GM21786 (cell line): Measurements from ENCODE around the gene KIF14.
"Not testable (repeated sequence)": the region's sequence is repeated elsewhere in the genome, so short reads cannot be mapped to it uniquely, and the experiment has no call there.

Experiments used
- ATAC-seq: cut with Tn5 transposase; IDR thresholded peaks from one replicate; pipeline ENCODE4 v1.9.1; 2021; ENCODE audit not compliant: unreplicated experiment

KIF14 gene

DNA sequence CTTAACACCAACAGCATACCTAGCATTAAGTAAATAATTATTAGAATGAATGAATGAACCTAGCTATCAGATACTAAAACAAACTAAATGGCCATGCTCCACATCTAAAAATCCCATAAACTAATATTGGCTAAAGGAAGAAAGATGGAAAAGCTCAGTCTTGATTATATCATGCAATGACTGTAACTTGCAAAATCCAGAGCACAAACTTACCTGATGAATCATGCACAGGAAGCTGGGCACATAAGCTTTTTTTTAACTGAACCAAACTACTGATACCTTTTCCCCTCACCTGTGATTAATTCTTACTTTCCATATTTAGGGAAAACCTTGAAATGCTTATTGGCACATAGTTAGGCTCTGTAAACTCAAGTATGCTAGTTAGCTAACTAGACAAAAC lies 70.2 kb downstream of the KIF14 start:
- ATAC-seq = no peak

DNA sequence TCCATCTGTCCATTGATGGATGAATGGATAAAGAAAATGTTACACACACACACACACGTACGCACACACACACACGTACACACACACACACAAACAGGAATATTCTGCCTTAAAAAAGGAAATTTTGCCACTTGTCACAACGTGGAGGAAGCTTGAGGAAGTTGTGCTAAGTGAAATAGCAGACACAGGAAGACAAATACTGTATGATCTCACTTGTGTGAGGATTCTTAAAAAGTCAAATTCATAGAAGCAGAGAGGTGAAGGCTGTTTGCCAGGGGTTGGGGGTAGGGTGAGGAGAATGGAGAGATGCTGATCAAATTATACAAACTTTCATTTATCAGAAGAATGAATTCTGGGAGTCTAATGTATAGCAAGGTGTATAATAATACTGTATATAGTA lies 73.2 kb downstream of the KIF14 start:
- no peak for ATAC-seq

DNA sequence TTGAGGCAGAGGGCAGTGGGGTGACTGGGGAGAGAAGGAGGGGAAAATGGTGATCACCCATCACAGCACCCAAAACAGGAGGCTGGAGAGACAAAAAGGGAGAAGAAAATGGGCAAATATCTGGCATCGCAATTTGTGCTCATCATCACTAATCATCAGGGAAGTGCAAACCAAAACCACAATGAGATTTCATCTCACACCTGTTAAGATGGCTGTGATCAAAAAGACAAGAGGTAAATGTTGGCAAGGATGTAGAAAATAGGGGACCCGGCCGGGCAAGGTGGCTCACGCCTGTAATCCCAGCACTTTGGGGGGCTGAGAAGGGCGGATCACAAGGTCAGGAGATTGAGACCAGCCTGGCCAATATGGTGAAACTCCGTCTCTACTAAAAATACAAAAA lies 74.0 kb downstream of the KIF14 start:
- no peak for ATAC-seq

DNA sequence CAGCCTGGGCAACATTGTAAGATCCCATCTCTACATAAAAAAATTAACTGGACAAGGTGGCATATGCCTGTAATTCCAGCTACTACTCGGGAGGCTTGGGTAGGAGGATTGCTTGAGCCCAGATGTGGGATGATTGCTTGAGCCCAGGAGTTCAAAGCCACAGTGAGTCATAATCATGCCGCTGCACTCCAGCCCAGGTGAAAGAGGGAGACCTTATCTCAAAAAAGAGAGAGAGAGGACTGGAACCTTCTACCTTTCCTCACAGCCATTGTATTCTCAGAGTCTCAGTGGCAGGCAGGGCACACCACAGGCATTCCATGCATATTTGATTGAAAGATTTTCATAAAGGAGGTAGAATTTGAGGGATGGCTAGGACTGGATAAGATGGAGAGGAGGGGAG lies 78.4 kb downstream of the KIF14 start:
- no peak for ATAC-seq

DNA sequence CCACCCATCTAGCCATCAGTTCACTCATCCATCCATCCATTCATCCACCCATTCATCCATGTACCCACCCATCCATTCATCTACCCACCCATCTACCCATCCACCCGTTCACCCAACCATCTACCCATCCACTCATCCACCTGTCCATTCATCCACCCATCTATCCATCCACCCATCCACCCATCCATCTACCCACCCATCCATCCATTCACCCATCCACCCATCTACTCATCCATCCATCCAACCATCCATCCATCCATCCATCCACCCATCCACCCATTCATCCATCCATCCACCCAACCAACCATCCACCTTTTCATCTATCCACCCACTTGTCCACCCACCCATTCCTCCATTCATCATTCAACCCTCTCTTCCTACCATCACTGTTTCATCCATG lies 80.3 kb downstream of the KIF14 start:
- no peak for ATAC-seq

DNA sequence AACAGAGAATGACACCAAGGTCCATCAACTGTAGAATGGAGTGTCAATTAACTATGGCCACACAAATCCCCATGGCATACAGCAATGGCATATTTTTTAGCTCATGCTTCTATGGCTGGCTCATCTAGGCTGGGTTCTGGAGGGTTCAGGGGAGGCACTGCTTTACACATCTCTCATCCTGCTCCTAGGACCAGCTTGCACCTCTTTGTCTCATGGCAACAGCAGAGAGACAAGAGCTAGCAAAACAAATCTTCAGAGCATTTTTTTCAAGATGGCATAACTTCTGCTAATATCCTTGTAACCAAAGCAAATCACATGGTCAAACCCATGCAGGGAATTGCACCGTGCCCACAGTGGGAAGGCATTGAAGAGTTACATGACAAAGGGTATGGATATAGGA lies 82.4 kb downstream of the KIF14 start:
- no peak for ATAC-seq

DNA sequence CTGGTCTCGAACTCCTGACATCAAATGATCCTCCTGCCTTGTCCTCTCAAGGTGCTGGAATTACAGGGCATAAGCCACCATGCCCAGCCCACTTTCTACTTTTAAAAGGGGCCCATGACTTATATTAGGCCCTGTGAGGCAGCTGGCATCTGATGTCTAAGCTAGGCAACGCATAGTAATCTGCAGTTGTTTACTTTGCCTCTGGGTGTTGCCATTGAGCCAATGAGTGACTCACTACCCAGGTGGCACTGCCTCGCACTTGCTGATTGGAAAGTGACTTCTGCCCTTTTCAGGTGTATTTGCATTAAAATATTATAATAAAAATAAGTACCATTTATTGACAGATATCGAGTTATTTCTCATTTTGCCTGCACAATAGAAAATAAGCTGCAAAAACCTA lies 84.9 kb downstream of the KIF14 start:
- ATAC-seq = peak; percentile 52

DNA sequence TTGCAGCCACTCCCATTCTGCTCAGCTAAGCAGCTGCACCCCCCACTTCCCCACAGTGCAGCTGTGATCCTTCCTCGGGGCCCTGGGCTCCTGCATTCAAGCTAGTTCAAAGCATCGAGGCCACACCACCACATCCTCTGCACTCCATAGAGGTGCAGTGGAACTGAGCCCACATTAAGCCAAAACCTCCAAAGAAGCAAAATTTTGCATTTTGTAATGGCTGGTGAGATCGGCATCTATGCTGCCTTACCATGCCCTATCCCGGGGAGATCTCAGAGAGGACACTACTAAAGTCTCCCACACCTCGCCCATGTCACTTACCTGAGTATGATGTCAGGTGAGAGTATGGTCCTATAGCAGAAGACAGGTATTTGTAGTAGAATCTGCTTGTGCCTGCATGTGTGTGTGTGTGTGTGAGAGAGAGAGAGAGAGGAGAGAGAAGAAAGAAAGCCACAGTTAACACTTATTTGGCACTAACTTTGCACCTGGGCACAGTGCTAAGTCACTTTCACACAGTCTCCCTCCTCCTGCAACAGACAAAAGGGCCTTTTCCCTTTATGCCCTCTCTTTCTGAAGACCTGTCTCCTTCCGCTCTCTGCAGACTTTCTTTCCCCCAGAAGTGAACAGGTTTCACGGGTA lies 89.8 kb downstream of the KIF14 start:
- no peak for ATAC-seq

DNA sequence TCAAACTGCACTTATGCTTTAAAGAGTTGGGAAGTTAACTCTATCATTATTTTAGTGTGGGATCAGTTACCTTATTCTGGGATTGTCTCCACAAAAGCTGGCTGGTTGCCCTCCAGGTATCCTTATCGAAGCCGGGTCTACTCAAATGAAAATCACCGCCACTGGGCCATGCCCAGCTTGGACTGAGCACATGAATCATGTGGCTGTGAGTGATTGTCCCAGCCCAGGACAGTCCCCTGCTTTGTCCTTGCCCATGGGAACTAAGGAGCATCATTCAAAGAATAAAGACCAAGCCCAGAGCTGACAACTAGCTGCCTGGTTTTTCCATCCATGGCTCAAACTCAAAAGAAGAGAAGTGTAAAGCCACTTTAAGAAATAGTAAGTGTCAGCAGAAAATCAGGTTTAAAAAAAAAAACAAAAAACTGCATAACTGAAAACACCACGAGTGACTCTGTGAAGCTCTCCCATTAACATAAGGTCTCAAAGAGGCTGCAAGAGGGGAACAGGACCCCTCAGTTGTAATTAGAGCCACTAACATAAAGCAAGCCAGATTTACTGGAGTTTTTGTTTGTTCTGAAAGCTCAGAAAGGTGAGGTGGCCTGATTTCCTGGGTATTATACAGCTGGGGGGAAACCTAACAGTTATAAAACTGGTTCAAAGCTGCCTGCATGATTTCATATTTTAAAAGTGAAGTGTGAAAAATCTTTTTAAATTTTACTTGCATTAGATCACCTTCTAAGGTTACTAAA lies 91.5 kb downstream of the KIF14 start:
- no peak for ATAC-seq

DNA sequence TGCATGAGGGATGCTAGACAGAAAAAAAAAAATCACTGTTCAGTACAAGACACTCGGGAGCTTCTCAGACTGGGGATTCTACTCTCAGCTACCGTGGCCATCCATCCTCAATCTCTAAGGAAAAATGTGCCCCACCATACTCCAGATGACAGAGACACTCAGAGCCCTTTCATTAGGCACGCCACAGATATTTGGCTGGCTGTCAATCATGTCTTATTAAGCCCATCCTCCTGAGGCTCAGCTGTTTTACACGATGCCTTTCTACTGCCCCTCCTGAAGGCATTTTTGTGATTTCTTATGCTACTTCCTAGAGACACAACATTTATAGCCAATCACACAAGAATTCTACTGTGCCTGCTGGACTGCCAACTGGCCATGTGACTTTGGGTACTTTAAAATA lies 92.9 kb downstream of the KIF14 start:
- ATAC-seq = no peak

DNA sequence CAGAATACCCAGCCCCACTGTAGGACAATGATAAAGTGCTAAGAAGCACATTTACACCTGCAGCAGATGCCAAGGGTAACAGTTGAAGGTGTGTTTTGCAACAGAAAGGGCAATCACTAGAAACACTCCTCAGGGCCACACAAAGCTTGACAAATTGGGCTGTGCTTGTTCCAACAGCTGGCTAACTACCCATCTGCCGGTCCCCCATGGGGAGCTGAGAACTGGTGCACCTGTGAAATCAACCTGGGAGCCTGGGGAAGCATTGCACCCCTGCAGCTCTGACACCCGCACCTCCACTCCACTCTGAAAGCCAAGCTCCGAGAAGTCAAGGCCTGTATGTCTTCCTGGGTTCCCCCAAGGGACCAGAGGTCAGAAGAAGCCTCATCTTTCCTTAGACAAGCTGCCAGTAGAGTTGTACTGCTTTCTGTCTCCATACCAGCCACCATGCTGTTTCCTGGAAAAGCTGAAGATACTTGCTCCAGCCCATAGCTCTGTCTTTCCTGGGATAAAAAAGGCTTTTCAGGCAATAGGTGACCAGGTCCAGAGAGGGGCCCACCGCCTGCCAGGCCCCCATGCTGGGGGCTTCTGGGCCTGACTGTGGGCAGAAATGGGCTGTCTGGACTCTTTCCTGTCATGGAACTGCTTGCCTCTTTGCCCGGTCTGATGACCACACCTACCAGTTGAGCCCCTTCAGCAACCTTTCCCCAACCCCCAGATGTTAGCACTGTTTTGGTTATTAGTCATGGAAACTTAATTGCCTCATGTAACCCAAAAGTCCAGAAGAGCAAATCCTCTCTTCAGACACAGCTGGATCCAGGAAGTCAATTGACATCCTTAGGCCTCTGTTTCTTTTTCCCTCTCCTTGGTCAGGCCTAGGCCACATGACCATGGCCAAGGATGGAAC lies 93.6 kb downstream of the KIF14 start:
- ATAC-seq = peak; percentile 52

DNA sequence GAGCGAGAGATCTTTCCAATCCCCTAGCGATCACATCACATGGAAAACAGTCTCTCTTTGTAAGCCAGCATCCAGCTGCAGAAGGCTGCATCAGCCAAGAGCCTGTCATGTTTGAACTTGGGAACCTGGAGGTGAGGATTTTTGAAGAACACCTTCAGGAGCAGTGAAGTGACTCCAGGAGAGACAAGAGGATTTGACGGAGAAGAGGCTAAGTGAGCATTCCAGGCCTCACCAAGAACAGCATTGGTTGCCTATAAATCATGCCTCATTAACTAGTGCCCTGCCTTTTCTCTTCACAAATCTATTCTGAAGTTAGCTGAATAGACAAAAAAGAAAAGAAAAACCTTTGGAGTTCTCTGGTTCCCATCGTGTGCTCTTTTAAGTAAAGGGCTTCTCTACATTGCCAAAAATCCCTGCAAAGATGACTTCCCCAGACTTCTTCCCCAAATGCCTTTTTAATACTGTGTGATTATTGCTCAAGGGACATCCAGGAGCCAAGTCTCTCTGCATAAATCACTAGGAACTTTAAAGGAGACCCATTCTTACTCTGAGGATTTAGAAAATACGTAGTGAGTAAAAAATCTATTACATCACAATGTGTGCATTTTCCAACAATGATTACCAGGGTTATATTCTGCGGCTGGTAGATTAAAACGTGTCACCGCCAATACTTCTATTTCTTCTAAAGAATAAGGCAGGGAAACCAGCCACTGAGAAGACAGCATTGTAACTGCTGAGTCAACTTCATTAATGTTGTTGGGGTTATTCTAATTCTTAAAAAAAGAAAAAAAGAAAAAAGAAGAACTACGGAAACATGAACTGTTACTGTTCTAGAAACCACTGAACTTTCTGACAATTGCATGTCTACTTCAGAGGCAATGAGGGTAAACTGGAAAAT lies 95.2 kb downstream of the KIF14 start:
- ATAC-seq = no peak

DNA sequence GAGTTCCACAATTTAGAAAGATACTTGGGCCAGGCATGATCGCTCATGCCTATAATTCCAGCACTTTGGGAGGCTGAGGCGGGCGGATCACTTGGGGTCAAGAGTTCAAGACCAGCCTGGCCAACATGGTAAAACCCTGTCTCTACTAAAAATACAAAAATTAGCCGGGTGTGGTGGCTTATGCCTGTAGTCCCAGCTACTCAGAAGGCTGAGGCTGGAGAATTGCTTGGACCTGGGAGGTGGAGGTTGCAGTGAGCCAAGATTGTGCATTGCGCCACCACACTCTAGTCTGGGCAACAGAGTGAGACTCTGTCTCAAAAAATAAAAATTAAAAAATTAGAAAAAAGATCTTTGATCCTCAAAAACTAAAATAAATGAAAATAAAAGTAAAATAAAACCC lies 96.0 kb downstream of the KIF14 start:
- not testable (repeated sequence) for ATAC-seq

DNA sequence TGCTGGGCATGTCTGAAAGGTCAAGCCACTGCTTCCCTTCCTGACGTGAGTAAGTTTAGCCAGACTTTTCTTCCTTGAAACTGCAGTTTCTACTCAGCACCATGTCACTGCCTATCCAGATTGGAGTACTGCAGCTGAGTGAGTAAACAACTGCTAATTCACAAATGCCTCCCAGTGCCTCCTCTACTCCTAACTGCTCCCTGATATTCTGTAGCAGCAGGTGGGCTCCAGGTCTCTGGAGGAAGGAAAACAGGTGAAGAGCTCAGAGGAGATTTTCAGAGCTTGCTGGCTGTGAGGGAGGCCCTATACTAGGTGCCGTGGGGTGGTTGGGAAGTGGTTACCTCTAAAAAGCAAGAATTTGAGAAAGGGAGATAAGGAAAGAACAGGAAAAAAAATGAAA lies 96.5 kb downstream of the KIF14 start:
- no peak for ATAC-seq

DNA sequence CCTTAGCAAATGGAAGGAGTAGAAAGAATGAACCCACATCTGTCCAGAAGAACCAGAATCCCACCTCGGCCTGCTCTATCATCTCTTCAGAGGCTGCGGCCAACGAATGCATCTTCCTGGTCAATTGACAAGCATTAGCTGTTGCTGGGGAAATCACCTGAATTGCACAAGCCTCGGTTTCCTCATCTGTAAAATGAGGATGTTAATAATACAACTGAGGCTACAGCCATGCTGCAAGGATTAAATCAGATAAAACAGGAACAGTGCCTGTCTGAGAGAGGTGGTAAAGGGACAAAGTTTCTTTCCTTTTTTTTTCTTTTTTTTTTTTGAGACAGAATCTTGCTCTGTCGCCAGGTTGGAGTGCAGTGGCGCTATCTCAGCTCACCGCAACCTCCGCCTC lies 99.8 kb downstream of the KIF14 start:
- ATAC-seq = no peak

DNA sequence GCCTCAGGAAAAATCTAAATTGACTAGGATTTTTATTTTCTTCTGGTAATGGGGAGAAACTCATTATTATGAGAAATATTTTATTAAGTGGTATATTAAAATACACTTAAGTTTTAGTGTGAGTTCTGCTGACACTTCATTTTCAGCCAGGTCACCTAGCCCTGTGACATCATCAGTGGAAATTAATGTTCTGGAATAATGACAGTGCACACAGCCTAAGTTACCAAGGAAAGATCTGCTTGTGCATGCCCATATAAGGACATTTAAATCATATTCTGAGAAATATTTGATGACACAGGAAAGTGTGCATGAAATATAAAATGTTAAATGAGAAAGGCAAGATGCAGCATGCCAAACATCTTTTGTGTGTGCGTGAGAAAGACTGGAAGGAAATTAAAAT lies 102.0 kb downstream of the KIF14 start:
- ATAC-seq = no peak

DNA sequence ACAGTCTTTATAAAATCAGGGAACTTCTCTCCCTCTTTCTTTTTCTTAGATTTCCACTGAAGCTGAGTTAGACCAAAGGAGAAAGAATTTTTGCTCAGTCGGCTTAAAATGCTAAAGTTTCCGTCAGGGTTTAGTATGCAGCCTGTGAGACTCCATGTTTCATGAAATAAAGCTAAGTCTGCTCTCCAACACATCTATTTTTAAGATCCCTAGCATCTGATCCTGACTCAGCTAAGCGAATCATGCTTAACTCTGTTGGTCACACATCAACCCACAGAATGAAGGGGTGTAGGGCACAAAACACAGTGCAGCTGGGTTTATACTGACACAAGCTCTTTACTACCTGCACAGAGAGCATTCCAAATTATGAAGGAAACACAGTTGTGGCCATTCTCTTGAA lies 108.4 kb downstream of the KIF14 start:
- no peak for ATAC-seq

DNA sequence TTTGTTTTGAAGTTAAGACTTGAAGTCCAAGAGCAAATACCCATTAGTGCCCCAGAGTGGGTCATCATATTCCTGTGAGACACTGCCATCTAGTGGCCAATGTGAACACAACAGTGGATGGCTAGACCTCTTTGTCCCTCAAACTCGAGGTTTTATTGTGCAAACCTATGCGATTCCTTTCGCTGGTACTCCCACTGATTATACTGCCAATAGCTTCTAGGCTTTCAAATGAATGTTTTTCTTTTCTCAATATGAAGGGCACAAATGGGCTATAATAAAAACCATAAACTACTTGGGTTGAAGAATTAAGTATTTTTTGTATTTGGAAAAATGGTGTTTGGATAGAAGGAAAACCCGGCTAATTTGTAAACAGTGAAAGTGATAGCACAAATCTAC lies 110.3 kb downstream of the KIF14 start:
- ATAC-seq = peak; percentile 87

DNA sequence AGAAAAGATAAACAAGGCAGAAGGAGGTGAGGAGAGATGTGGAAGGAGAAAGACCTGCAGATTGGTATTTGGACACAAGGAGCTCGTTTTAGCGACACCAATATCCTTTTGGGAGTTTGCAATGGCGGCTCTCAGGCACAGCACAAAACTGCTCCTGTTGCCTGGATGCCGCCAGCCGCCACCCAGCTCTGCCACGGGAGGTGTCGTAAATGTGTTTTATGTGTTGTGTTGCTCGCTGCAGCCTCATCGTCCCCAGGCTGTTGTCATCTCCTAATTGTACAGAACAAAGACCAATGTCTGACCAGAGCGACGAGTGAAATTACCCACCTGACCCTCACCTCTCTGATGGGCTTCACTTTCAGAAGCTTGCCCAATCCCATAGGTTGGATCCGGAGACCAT lies 114.1 kb downstream of the KIF14 start:
- no peak for ATAC-seq

DNA sequence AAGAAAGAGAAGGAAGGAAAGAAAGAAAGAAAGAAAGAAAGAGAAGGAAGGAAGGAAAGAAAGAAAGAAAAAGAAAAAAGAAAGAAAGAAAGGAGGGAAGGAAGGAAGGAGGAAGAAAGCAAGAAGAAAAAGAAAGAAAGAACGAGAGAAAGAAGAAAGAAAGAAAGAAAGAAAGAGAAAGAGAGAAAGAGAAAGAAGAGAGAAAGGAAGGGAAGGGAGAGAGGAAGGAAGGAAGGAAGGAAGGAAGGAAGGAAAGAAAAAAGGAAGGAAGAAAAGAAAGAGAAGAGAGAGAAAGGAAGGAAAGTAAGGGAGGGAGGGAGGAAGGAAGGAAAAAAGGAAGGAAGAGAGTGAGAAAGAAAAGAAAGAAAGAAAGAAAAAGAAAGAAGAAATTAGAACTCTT lies 115.3 kb downstream of the KIF14 start:
- ATAC-seq = no peak
